Activated CD8-positive, alpha-beta memory T cell treated with anti-CD3 and anti-CD28 coated beads for 48 hours (primary cell): Measurements from ENCODE around the gene NUDT14.

ENCODE experiments used
- DNase-seq, 3 experiments: peaks; one replicate each; pipeline ENCODE4 v3.0.0-alpha.2; 2020; ENCODE audit warnings: low read depth in 2 of 3, low spot score in 2 of 3

NUDT14 gene

DNA sequence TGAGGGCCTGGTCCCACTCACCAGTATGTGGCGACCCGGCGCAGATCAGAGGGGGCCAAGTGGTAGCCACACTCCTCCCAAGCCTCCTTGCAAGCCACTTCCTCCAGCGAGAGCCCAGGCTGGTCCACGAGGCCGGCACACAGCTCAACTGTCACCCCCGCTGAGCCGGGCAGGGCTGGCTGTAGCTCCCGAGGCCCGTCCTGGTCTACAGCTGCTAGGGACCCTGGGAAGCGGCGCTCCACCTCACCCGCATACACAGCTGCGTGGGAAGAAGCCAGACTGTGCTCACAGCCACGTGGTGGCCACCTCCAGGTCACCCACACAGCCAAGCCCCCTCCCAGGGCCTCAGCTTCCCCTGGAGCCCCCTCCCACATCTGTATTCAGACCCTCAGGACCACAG lies 4.6 kb downstream of the NUDT14 start:
- DNase-seq = no peak

DNA sequence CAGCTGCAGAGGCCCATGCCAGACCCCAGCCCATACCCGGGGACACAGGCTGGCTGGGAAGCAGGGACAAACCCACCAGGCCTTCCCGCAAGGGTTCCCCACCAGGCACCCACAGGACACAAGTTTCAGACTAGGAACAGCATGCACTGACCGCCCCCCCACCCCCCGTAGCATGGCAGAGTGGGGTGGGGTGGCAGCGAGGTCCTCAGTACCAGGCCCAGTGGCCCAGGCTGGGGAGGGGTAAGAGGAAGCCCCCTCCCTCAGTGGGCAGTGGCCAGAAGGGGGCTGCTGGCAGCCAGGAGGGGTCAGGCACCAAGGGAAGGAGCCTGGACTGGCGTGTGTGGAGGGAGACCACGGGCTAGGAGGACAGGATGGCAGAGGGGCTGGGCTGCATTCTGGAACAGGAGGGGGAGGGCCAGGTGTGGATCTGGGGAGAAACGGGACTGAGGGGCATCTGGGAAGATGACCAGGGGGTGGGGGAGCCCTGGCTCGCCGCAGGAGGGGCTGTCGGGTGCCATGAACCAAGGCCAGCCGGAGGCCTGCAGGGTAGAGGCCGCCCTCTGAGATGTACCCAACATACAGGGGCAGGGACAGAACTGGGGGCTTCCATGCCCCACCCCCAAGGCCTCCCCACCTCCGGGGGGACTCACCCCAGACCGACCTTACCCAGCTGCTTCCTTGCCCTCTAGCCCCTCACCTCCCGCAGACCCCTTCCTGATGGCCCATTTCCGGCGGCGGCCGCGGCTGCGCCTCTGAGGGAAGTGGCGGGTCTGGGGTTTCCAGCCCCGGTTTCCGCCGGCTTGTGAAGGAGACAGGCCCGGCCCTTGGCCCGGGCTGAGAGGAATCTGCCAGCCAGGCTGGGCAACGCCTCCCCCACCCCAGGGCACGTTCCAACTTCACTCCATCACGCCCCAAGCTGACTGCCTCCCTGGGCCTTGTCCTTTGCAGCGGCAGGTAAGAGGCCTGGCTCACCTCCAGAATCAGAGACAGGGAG lies 6.9 kb downstream of the NUDT14 start:
- no peak for DNase-seq

- no peak for DNase-seq
Observed at GRCh38 chr14:105173145-105173544, 8.0 kb downstream of the NUDT14 start.

GRCh38 chr14:105172476-105172875 lies 8.6 kb downstream of the NUDT14 start:
- no peak for DNase-seq

- no peak for DNase-seq
Observed at GRCh38 chr14:105171004-105171673, 10.0 kb downstream of the NUDT14 start.

DNA sequence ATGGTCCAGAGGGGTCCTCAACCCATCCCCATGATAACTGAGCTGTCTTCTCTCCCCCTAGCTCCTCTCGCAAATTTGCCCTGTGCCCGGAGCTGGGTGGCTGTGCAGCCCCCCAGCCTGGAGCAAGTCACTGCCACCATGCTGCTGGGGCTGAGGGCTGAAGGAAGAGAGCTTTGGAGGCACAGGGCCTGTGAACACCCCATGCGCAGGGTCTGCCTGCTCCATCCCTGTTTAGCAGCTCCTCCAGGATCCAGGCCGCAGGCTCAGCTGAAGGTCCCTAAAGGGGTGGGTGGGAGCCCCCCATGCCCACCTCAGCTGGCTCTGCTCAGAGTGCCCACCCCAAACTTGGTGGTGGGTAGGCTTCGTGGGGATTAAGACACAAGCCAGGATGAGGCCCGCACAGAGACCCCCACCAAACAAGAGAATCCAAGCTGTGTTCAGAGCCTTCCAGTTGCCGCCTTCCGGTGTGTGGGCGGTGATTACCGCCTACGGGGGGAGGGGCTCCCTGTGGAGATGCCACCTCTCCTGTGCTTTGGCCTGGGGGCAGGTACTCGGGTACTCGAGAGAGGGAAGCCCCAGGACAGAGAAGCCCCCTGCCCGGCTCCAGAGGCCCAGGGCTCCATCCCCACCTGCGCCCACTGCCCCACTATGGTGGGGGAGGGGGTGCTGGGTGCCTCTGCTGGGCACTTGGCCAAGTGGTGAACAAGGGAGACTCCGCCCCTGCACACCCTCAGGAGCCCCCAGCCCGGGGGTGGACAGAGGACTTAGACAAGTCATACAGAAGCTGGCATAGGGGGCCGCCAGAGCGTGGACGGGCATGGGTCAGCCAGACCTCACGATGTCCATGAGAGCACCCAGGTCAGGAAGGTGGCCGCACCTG lies 11.1 kb downstream of the NUDT14 start:
- no peak for DNase-seq

DNA sequence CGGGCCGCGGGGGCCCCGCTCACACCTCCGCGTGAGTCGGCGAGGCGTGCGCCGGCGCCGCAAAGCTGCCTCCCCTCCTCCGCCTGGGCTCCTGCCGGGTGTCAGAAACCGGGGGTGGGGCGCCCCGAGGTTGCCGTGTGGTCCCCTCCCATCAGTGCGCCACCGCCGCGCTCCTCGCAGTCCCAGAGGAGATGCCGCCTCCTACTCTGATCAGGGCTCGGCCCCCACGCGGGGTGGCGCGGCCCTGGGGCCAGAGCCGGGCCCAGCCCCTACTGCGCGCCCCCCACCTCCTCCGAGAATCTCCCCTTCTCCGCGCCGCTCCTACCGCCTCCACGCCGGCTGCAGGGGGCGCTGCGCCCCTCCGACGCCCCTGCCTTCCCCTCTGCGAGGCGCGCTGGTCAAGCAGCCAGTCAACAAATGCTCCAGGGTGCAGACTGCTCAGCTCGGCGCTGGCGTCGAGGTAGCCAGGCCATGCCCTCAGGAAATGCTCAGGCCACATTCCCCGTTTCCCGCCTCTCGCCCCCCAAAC lies 12.1 kb downstream of the NUDT14 start:
- DNase-seq = no peak

GRCh38 chr14:105168496-105168978 lies 12.6 kb downstream of the NUDT14 start, which contains the start of gene JAG2:
TSS of gene JAG2 (minus strand) at chr14:105168776. CDS start at chr14:105168420, 356 bp downstream.
- DNase-seq = no peak

DNA sequence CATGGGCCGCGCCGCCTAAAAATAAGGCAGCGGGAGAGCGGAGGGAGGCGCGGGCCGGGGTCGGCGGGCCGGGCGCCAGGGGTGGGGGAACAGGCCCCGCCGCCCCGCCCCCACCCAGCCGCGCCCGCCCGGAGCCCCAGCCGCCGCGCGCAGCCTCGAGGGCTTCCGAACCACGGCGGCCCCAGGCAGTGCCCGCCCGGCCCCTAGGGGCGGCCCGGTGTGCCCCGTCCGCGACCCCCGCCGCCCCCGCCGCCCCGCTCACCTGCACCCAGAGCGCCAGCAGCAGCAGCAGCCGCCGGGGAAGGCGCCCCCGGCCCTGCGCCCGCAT lies 13.1 kb downstream of the NUDT14 start:
- DNase-seq = no peak

- DNase-seq = no peak
Observed at GRCh38 chr14:105167303-105168092, 13.6 kb downstream of the NUDT14 start.

GRCh38 chr14:105166571-105167302 lies 14.4 kb downstream of the NUDT14 start:
- no peak for DNase-seq

DNA sequence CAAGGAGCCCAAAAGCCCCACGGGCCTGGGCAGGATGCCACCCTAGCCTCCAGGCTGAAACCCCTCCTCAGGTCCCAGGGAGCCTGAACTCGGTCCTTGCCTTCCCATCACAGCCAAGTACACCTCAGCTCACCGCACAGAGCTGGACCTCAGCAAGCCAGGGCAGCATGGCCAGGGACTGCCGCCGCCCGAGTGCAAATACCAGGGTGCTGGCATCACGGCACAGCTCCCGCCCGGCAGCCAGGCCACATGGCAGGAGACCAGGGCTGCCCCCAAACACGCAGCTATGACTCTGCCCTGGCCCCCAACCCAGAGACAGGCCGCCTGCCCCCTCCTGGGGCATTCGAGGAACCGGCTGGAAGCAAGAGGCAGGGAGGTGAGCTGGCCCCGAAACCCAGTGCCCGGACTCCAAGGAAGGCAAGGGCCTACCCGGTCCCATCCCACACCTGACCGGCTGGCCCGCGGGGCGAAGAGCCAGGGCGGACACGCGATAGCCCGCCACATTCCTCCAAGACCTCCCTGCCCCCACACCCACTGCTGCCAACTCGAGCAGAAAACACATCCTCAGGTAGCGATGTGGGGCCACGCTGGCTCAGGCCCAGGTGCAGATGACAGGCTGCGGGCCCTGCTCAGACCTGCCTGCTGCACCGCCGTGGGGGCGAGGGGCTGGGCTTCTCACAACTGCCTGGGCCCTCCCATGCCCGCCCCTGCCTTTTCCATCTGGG lies 15.2 kb downstream of the NUDT14 start:
- DNase-seq = no peak

GRCh38 chr14:105165134-105165704 lies 15.9 kb downstream of the NUDT14 start:
- DNase-seq = no peak

GRCh38 chr14:105163040-105163742 lies 17.9 kb downstream of the NUDT14 start:
- no peak for DNase-seq

DNA sequence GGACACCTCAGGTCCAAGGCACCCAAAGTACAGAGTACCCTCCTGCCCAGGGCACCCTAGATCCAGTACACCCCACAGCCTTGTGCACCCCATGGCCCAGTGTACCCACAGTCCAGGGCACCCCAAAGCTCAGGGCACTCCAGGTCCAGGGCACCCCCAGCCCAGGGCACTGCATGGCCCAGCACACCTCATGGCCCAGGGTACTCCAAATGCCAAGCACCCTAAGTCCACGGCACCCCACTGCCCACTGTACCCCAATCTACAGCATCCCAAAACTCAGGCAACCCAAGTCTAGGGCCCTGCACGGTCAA lies 18.5 kb downstream of the NUDT14 start:
- DNase-seq = no peak

DNA sequence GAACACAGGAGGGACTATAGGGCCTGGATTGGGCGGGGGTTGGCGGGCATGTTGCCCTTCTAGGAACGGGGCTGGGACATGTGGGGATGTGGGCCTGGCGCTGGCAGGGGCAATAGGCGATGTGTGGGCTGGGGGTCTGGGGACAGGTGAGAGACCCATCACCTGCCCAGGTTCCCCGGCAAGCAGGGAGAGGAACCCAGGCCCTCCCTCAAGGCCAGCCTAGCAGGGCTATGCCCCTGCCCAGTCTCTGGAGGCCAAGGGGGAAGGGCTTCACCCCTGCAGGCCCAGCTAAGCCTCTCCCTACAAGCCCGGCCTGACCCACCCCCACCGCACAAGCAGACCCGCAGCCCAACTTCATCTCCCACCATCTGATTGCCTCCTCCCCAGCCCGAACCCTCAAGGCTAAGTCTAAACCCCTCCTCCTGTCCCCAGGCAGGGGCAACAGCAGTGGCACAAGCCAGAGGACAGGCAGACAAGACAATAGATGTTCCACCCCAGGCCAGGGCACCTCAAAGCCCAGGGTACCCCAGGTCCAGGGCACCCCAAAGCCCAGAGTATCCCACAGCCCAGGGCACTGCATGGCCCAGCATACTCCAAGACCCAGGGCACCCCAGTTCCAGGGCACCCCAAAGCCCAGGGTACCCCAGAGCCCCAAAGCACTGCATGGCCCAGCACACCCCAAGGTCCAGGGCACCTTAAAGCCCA lies 19.0 kb downstream of the NUDT14 start:
- no peak for DNase-seq

DNA sequence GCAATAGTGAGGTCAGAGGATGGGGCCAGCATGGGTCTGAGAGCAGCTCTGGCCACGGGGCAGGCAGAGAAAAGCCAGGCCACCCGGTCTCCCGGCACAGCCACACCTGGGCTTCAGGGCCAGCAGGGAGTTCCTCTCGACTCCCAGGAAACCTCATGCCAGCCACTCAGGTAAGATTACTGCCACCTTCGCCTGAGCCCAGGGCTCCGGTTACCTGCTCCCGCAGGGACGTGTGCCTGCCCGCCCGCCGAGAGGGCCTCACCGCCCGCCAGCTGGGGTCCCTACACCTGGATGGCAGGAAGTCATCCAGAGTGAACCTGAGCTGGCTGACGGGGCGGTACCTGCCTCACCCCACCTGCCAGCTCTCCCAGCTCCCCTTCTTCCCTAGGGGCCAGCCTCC lies 19.8 kb downstream of the NUDT14 start:
- DNase-seq = no peak
